GM12892 (cell line): Measurements from ENCODE around the gene SLC17A2. TPM values are rescaled to one million over a fixed set of nuclear protein-coding genes. Genes with fewer than 3 reads are reported as not detected.

Experiments used
- DNase-seq: peaks from one replicate; pipeline ENCODE4 v3.0.0; 2011; ENCODE audit not compliant: insufficient read length
- FAIRE-seq: peaks from 2 replicates; lab custom pipeline; 2011; peaks lifted over from hg19 to GRCh38; lab: Jason Lieb, UNC
- POLR2A ChIP-seq: IDR thresholded peaks from 2 replicates; pipeline ENCODE4 v1.6.1; 2011; ENCODE audit warnings: low read depth, low read length, control low read depth
- POLR2AphosphoS5 ChIP-seq: IDR thresholded peaks from 2 replicates; pipeline ENCODE4 v1.6.1; 2011; ENCODE audit warnings: low read depth, low read length, control low read depth
- TAF1 ChIP-seq: IDR thresholded peaks from 2 replicates; pipeline ENCODE4 v1.6.1; 2011; ENCODE audit warnings: low read depth, mild to moderate bottlenecking, control low read depth, low read length, borderline replicate concordance
- polyA plus RNA-seq: library from polyadenylated mRNA; unstranded; fragments of >200 nt; gene quantifications from one replicate; pipeline ENCODE4 v1.2.1, GENCODE V29; 2012; ENCODE audit warnings: missing spikeins, inconsistent platforms; ENCODE audit not compliant: missing spikeins

Gene SLC17A2, protein sequence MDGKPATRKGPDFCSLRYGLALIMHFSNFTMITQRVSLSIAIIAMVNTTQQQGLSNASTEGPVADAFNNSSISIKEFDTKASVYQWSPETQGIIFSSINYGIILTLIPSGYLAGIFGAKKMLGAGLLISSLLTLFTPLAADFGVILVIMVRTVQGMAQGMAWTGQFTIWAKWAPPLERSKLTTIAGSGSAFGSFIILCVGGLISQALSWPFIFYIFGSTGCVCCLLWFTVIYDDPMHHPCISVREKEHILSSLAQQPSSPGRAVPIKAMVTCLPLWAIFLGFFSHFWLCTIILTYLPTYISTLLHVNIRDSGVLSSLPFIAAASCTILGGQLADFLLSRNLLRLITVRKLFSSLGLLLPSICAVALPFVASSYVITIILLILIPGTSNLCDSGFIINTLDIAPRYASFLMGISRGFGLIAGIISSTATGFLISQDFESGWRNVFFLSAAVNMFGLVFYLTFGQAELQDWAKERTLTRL
- not detected for polyA plus RNA-seq

DNA sequence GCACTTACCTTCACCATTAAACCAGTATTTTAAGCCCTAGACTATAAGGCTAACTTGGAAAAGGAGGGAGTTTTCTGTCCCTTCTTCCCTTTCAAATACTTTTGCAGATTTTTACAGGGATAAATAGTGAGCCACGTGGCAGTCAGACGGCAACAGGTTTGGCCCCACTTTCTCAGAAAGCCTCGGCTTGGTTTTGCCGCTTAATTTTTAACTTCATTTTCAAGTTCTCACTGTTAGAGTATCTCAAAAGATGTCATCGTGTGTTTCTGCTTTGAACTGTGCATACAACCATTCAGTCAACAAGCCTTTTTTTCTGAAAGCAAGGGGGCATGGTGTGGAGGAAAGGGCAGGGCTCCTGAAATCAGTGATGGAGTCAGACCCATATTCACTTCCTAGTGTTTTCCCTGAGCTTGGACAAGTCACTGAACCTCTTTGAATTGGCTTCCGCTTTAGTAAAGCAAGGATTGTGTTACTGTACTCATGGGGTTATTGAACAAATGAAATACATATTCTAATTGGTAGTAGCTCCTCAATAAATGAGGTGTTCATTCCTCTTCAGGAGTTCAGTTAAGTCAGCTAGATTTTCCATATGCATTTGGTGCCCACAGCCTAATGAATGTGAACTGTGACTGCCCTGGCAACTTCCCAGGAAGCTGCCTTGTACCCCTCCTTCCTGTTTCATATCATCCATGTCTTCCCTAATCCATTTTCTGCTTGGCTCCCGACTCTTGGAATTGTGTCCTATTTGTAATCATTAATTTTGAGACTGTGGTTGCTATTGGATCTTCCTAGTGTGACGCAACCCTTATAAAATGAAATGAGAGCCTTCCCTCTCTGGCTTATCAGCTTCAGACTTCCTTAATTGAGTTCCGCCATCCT, at the start of gene SLC17A2:
Gene SLC17A2 (minus strand): TSS at position 160 of the 879 bp plus-strand sequence. CDS start 4,895 bp downstream, outside the sequence.
- TF ChIP-seq TAF1 (no peak), POLR2A (no peak), POLR2AphosphoS5 (no peak)
- DNase-seq (no peak), FAIRE-seq (no peak)

DNA sequence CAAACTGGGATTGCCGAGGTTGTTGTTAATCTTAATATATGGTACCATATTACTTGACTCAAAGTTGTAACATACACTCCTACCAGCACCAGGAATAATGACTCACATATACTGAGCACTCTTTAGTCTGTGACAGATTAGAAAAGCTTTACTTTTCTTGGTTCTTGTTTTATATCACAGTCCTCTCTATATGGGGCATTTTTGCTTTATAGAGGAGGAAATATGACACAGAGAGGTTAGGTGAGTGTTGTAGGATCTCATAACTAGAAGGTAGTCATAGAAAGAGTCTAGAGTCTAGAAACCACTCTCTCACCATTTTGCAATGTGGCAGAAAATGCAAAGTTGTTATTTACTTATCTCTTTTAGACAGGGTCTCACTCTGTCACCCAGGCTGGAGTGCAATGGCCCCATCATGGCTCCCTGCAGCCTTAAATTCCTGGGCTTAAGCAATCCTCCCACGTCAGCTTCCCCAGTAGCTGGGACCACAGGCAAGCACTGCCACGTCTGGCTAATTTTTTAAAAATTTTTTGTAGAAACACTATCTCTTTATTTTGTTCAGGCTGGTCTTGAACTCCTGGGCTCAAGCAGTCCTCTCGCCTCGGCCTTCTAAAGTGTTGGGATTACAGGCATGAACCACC, 45.6 kb upstream of the SLC17A2 start:
- FAIRE-seq = no peak
- no peak for DNase-seq
- TF ChIP-seq TAF1 = no peak
- no peak for TF ChIP-seq POLR2A

DNA sequence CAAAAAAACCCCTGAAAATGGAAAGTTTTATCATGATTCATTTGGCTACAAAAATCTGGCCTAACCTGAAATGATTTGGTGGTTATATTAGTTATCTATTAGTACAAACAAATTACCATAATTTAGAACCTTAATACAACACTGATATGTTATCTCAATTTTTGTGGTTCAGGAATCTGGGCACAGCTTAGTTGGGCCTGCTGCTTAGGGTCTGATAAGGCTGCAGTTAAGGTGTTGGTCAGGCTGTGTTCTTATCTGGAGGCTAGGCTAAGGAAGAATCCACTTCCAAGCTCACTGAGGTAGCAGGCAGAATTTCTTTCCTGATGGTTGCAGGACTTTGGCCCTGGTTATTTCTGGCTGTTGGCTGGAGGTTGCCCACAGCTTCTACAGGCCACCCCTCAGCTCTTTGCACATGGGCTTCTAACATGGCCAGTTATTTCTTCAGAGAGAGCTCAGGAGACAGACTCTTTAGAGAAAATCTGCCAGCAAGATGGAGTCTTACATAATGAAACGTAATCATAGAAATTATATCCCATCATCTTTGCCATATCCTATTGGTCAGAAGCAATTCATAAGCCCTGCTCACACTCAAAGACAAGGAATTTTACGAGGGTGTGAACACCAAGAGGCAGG, 43.5 kb upstream of the SLC17A2 start:
- TF ChIP-seq POLR2AphosphoS5 (no peak), POLR2A (no peak), TAF1 (no peak)
- FAIRE-seq (no peak), DNase-seq (no peak)

DNA sequence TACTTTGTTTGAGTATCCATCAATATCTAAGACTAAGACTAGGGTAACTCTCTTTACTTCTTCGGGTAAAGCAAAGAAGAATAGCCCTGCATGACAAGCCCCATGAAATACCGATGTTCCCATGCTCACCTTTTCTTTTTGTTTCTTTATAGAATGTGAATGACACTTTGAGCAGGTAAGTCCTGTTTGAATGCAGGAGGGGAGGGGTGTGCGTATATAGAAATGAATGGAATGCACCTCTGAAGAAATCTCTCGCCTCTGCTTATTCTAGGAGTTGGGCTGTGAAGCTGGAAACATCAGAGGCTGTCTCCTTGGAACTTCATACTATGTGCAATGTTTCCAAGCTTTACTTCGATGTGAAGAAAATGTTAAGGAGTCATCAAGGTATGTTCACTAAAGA, 42.4 kb upstream of the SLC17A2 start:
- TF ChIP-seq POLR2A (no peak), TAF1 (no peak), POLR2AphosphoS5 (no peak)
- FAIRE-seq (no peak), DNase-seq (no peak)

- DNase-seq = no peak
- TF ChIP-seq POLR2AphosphoS5 = no peak
- TF ChIP-seq TAF1 = no peak
- TF ChIP-seq POLR2A = no peak
- FAIRE-seq = no peak
Observed at GRCh38 chr6:25972128-25972527, 41.6 kb upstream of the SLC17A2 start.

DNA sequence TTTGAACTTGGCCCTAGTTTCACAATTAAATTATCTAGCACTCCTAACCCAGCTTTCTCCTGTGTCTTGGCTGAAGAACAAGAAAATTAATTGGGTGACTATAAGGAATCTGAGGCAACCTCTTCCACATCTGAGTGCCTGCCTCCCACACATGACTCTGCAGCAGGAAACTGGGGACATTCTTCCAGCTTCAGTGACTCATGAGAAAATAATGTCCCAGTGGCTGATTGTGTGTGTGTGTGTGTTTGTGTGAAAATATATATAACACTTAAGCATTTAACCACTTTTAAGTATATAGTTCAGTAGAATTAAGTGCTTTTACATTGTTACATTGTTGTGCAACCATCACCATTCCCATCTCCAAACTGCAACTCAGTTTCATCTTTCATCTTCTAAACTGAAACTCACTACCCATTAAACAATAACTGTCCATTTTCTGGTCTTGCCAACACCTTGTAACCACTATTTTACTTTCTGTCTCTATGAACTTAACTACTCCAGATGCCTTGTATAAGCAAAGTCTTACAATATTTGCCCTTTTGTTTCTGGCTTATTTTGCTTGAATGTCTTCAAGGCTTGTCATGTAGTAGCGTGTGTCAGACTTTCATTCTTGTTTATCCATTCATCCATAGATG, 40.8 kb upstream of the SLC17A2 start:
- DNase-seq (no peak), FAIRE-seq (peak; percentile 17)
- TF ChIP-seq POLR2AphosphoS5 = no peak
- TF ChIP-seq TAF1 = no peak
- TF ChIP-seq POLR2A = no peak

DNA sequence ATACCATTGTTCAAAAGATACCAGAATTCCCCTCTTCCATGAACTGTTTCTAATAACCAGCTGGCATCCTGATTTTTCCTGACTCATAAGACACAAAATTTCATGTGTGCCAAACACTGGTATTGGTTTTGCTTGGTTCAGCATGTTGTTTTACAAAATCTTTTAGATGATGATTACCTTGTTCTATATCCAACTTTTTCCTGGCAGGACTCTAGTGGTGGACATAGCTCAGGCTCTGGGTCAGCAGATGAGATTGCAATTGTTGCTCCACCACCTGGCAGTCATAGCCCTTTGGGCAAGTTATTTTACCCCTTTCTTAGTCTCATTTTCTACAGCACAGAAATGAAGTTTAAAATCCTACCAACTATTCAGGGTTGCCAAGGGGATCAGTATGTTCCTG, 38.3 kb upstream of the SLC17A2 start:
- DNase-seq (no peak), FAIRE-seq (no peak)
- TF ChIP-seq TAF1 (no peak), POLR2A (no peak), POLR2AphosphoS5 (no peak)

DNA sequence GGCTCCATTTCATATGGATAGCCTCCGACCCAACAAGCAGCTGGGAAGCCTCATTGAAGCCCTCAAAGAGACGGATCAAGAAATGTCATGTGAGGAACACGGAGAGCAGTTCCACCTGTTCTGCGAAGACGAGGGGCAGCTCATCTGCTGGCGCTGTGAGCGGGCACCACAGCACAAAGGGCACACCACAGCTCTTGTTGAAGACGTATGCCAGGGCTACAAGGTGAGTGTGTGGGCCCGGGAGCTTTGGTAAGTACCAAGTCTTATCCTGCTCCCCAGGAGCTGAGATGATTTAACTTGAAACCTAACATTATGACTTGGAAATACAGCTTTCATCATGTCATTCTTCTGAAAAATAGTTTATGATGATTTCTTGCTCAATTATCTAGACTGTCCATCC, 36.2 kb upstream of the SLC17A2 start:
- TF ChIP-seq POLR2AphosphoS5 = no peak; the same call in 1 of the 2 replicates
- no peak for TF ChIP-seq POLR2A
- no peak for TF ChIP-seq TAF1
- FAIRE-seq (no peak), DNase-seq (no peak)

DNA sequence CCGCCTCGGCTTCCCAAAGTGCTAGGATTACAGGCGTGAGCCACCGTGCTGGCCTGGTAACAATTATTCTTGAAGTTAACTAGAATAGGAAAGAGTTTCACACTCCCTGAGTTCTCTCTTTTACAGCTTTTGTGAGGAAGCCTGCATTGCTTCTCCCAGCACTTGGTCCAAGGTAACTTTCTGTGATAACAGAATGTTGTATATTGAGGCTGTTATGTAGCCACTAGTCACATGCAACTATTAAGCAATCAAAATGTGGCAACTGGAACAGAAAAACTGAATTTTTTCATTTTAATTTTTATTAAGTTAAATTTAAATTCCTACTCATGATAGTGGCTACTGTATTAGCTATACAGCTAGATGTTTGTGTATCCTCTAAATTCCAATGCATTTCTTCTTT, 34.6 kb upstream of the SLC17A2 start:
- FAIRE-seq = no peak
- DNase-seq = no peak
- TF ChIP-seq POLR2AphosphoS5 = no peak
- no peak for TF ChIP-seq TAF1
- TF ChIP-seq POLR2A = no peak

DNA sequence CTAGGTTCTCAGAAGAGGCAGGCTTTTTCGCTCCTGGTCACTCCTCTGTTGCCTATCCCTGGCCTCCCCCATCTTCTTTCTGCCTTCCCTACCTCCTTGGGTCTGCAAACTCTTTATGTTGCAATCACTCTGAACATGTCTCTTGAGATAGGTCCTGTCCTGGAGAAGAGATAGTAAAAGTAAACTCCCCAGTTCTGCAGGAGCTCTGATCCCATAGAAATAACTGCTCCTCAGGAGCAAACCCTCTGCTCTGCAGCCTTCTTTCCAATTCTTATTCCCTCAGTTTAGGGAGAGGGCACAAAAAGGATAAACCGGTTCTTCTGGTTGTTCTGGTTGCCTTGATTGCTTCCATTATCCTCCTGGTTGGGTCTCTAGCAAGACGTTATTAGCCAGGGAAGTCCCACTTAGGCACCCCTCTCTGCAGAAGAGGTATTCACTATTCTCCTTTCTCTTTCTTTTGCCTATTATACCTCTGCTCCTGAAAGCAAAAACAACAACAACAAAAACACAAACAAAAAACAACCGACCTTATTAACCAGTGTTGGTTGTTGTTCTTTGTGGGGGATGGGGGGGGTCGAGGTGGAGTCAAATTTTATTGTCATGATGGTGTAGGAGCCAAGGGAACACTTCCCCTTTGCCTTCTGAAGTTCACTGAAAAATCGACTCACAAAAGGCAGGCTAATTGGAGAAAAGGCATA, 33.1 kb upstream of the SLC17A2 start:
- DNase-seq (no peak), FAIRE-seq (no peak)
- TF ChIP-seq TAF1 (no peak), POLR2AphosphoS5 (no peak), POLR2A (no peak)
